Endothelial cell of umbilical vein (primary cell): Measurements from ENCODE around the gene CD58. TPM values are rescaled to one million over a fixed set of nuclear protein-coding genes. Genes with fewer than 3 reads are reported as not detected.

Experiments used
- BruUV-seq: library from RNA; stranded (reverse); fragments of 400-500 nt; replicated peaks from 2 replicates; lab custom pipeline; 2021; lab: Mats Ljungman, UMichigan
- CTCF ChIA-PET: fragments of 300-600, 350-600 bp; sonication (Branson Sonifier 250); formaldehyde crosslinking; loops from one replicate; lab custom pipeline; 2021; ENCODE audit warnings: antibody characterized with exemption, inconsistent platforms; lab: Charles Lee
- POLR2A ChIA-PET: fragments of 300-600, 350-600 bp; sonication (Branson Sonifier 250); formaldehyde crosslinking; loops from one replicate; lab custom pipeline; 2021; ENCODE audit warnings: antibody characterized with exemption, inconsistent platforms; lab: Charles Lee
- DNase-seq: peaks from one replicate; pipeline ENCODE4 v3.0.0-alpha.2; 2011; ENCODE audit warnings: low read depth, low spot score
- FAIRE-seq: peaks from 2 replicates; lab custom pipeline; 2011; peaks lifted over from hg19 to GRCh38; lab: Jason Lieb, UNC
- H2AFZ ChIP-seq: 2 replicates; pipeline ENCODE4 v1.6.0; 2012; ENCODE audit warnings: low read depth, low read length, control low read depth, inconsistent platforms
- H3K27ac ChIP-seq: 2 replicates; pipeline ENCODE4 v1.5.1; 2011; ENCODE audit warnings: low read depth, mild to moderate bottlenecking, control low read depth, low read length, moderate library complexity; ENCODE audit not compliant: insufficient read depth
- H3K27me3 ChIP-seq, 2 experiments: 2 replicates each; pipeline versions ENCODE4 v1.6.0 to v1.6.1; 2011; ENCODE audit warnings: low read length in 2 of 2, mixed read lengths in 1 of 2; ENCODE audit not compliant: control insufficient read depth in 2 of 2, insufficient read depth in 2 of 2
- H3K36me3 ChIP-seq, 2 experiments: 2 replicates in 1 of 2; 3 replicates in 1 of 2; pipeline ENCODE4 v1.5.1; 2011; ENCODE audit warnings: low read length in 2 of 2, mild to moderate bottlenecking in 1 of 2, moderate library complexity in 1 of 2; ENCODE audit not compliant: control insufficient read depth in 2 of 2, insufficient read depth in 2 of 2; ENCODE audit errors: extremely low read depth in 1 of 2
- H3K4me1 ChIP-seq: 3 replicates; pipeline ENCODE4 v1.5.1; 2011; ENCODE audit warnings: mild to moderate bottlenecking, low read length; ENCODE audit not compliant: control insufficient read depth, insufficient read depth; ENCODE audit errors: extremely low read depth
- H3K4me2 ChIP-seq: 2 replicates; pipeline ENCODE4 v1.6.1; 2011; ENCODE audit warnings: low read length, control low read depth, mixed read lengths; ENCODE audit not compliant: insufficient read depth
- H3K4me3 ChIP-seq, 3 experiments: fragments of 200-600 bp in 1 of 3; sonication (generic), shearing (Covaris generic) in 1 of 3; replicated peaks in 1 of 3; 2 replicates each; pipeline ENCODE4 v1.5.1; 2011 to 2016; ENCODE audit warnings: control low read depth in 3 of 3, low read length in 3 of 3, mild to moderate bottlenecking in 2 of 3, inconsistent platforms in 1 of 3, low read depth in 1 of 3, moderate library complexity in 1 of 3; ENCODE audit not compliant: insufficient read depth in 1 of 3
- H3K79me2 ChIP-seq: 2 replicates; pipeline ENCODE4 v1.6.0; 2012; ENCODE audit warnings: low read length, inconsistent platforms; ENCODE audit not compliant: control insufficient read depth, insufficient read depth
- H3K9ac ChIP-seq: replicated peaks from 2 replicates; pipeline ENCODE3; 2011; ENCODE audit warnings: low read length, control low read depth; ENCODE audit not compliant: insufficient read depth; ENCODE audit errors: extremely low read depth
- H3K9me1 ChIP-seq: replicated peaks from 3 replicates; pipeline ENCODE4 v1.6.0; 2011; ENCODE audit warnings: mild to moderate bottlenecking, low read length; ENCODE audit not compliant: control insufficient read depth, insufficient read depth; ENCODE audit errors: extremely low read depth
- H3K9me3 ChIP-seq: replicated peaks from 2 replicates; pipeline ENCODE4 v1.5.1; 2012; ENCODE audit warnings: low read length, inconsistent platforms; ENCODE audit not compliant: control insufficient read depth, insufficient read depth
- H4K20me1 ChIP-seq: replicated peaks from 2 replicates; pipeline ENCODE3; 2011; ENCODE audit warnings: mild to moderate bottlenecking, low read length; ENCODE audit not compliant: control insufficient read depth, insufficient read depth; ENCODE audit errors: extremely low read depth
- EZH2 ChIP-seq: IDR thresholded peaks from 2 replicates; pipeline ENCODE4 v1.6.1; 2012; ENCODE audit warnings: borderline replicate concordance, low read depth, mild to moderate bottlenecking, moderate library complexity, low read length, inconsistent platforms; ENCODE audit not compliant: severe bottlenecking
- FOS ChIP-seq: IDR thresholded peaks from 2 replicates; pipeline ENCODE4 v1.6.1; 2011; ENCODE audit warnings: mild to moderate bottlenecking, low read length, moderate library complexity, borderline replicate concordance; ENCODE audit not compliant: insufficient read depth
- GATA2 ChIP-seq: IDR thresholded peaks from 2 replicates; pipeline ENCODE4 v1.7.0; 2011; ENCODE audit warnings: low read depth, mild to moderate bottlenecking, moderate library complexity, mixed read lengths, low read length; ENCODE audit not compliant: insufficient read length, insufficient read depth
- JUN ChIP-seq: IDR thresholded peaks from 2 replicates; pipeline ENCODE4 v1.6.1; 2011; ENCODE audit warnings: borderline replicate concordance, low read depth; ENCODE audit not compliant: insufficient read length, insufficient read depth
- MAX ChIP-seq: IDR thresholded peaks from 2 replicates; pipeline ENCODE4 v1.6.1; 2011; ENCODE audit not compliant: insufficient read depth, insufficient read length
- MYC ChIP-seq: IDR thresholded peaks from one replicate; pipeline ENCODE4 v1.6.1; 2011; ENCODE audit warnings: mild to moderate bottlenecking, low read depth, low read length
- POLR2A ChIP-seq: IDR thresholded peaks from 2 replicates; pipeline ENCODE4 v1.6.1; 2012; ENCODE audit warnings: low read depth, mild to moderate bottlenecking, control low read depth, low read length
- POLR2AphosphoS5 ChIP-seq: IDR thresholded peaks from 2 replicates; pipeline ENCODE4 v1.6.1; 2012; ENCODE audit warnings: low read depth, mild to moderate bottlenecking, control low read depth, low read length, moderate library complexity; ENCODE audit not compliant: insufficient read depth
- dilution Hi-C: fragments of 300-500 bp; cut with MboI; formaldehyde crosslinking; loops from one replicate; pipeline ENCODE4 v1.15.0; 2019; ENCODE audit warnings: low sequenced_read_pairs; ENCODE audit not compliant: extremely low pct_ligation_motif_present
- intact Hi-C: fragments of 100-400 bp; cut with micrococcal nuclease; formaldehyde crosslinking; loops from one replicate; pipeline ENCODE4 v1.10.0; 2022
- polyA plus RNA-seq, 4 experiments: library from polyadenylated mRNA; depleted of rRNA in 3 of 4; stranded (reverse) in 3 of 4; unstranded in 1 of 4; fragments of >200 nt; gene quantifications; 2 replicates each; pipeline versions ENCODE4 v1.2.1 to v1.2.3, GENCODE V29; 2011 to 2012; ENCODE audit warnings: missing spikeins in 1 of 4
- total RNA-seq: library from RNA; stranded (reverse); gene quantifications from 2 replicates; pipeline ENCODE4 v1.2.3, GENCODE V29; 2021
- TF ChIP-seq, protein P1 (sequence below), 2 donors: IDR thresholded peaks; 1 replicate in 1 of 2; 2 replicates in 1 of 2; pipeline ENCODE4 v1.5.1; 2011; ENCODE audit warnings: low read length in 2 of 2, mild to moderate bottlenecking in 2 of 2, moderate library complexity in 2 of 2, control low read depth in 1 of 2, inconsistent platforms in 1 of 2, low read depth in 1 of 2; ENCODE audit not compliant: insufficient read depth in 1 of 2; ENCODE audit errors: extremely low read depth in 1 of 2

The CD58 gene
- total and polyA plus RNA-seq, 2 donors (not counting 3 experiments of a cell fraction or from before 2014, with no cell fraction given), result 9.8 to 12.7 TPM

GRCh38 chr1:116540088-116540487, 30.7 kb downstream of the CD58 start:
- POLR2A ChIA-PET, result no interaction called here

More at GRCh38 chr1:116540088-116540487, 30.7 kb downstream of the CD58 start:
- intact Hi-C loops, result no loop called here
- H3K9ac ChIP-seq, result no peak overlapping the region
- no peaks in the 10 kb centered on the region for H3K9me3 ChIP-seq
- H3K4me1 ChIP-seq, result no peaks in the 10 kb centered on the region
- H2AFZ ChIP-seq, result no peak overlapping the region
- H3K79me2 ChIP-seq, result no peaks in the 10 kb centered on the region
- H3K36me3 ChIP-seq, result no peaks in the 10 kb centered on the region
- DNase-seq (no peak), FAIRE-seq (no peak)
- H3K4me2 ChIP-seq, result no peak overlapping the region
- H3K27me3 ChIP-seq, result no peaks in the 10 kb centered on the region
- BruUV-seq, result no TSS peak
- H3K9me1 ChIP-seq, result no peaks in the 10 kb centered on the region
- no peak for TF ChIP-seq POLR2AphosphoS5
- TF ChIP-seq GATA2, result no peak
- TF ChIP-seq EZH2, result no peak
- TF ChIP-seq POLR2A, result no peak
- TF ChIP-seq MYC, result no peak
- TF ChIP-seq JUN, result no peak
- TF ChIP-seq FOS, result no peak
- TF ChIP-seq MAX, result no peak
- TF ChIP-seq, protein P1, sequence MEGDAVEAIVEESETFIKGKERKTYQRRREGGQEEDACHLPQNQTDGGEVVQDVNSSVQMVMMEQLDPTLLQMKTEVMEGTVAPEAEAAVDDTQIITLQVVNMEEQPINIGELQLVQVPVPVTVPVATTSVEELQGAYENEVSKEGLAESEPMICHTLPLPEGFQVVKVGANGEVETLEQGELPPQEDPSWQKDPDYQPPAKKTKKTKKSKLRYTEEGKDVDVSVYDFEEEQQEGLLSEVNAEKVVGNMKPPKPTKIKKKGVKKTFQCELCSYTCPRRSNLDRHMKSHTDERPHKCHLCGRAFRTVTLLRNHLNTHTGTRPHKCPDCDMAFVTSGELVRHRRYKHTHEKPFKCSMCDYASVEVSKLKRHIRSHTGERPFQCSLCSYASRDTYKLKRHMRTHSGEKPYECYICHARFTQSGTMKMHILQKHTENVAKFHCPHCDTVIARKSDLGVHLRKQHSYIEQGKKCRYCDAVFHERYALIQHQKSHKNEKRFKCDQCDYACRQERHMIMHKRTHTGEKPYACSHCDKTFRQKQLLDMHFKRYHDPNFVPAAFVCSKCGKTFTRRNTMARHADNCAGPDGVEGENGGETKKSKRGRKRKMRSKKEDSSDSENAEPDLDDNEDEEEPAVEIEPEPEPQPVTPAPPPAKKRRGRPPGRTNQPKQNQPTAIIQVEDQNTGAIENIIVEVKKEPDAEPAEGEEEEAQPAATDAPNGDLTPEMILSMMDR (IDR thresholded peaks at IDR 0.05; ENCODE audit: extremely low read depth in 1 of 2, insufficient read depth in 1 of 2, low read depth in 1 of 2, low read length in 2 of 2), result no peak
- no peaks in the 10 kb centered on the region for H4K20me1 ChIP-seq
- no peak overlapping the region for H3K4me3 ChIP-seq
- dilution Hi-C loops, result no loop called here
- CTCF ChIA-PET, result interaction anchor here (0.8 kb wide), 1 partner anchor 13 kb away, joined by 3 read pairs; no protein-coding TSS in a partner anchor
- H3K27ac ChIP-seq, result no peak overlapping the region
